Measurements from ENCODE around the gene DYNLT3.
A peak's percentile ranks its signal among the peaks of the same experiment; 100 is the strongest.

Gene DYNLT3

GRCh38 chrX:37846934-37847732 lies at the start of gene DYNLT3:
Gene DYNLT3 (minus strand): TSS chrX:37847571. CDS start chrX:37847510, 61 bp downstream.
- peak; percentile 68 to 79 for DNase-seq

- DNase-seq, result no peak
Measured at GRCh38 chrX:37896511-37896890, 49.1 kb upstream of the DYNLT3 start.

- no peak for DNase-seq
Measured at GRCh38 chrX:37895795-37896510, 48.6 kb upstream of the DYNLT3 start.

GRCh38 chrX:37894725-37895124 lies 47.4 kb upstream of the DYNLT3 start:
- no peak for DNase-seq

GRCh38 chrX:37888010-37888409 lies 40.6 kb upstream of the DYNLT3 start:
- DNase-seq, result no peak

- DNase-seq, result no peak
Measured at GRCh38 chrX:37887347-37887746, 40.0 kb upstream of the DYNLT3 start.

GRCh38 chrX:37883196-37883595 lies 35.8 kb upstream of the DYNLT3 start:
- DNase-seq, result no peak

- no peak for DNase-seq
Measured at GRCh38 chrX:37879692-37880091, 32.3 kb upstream of the DYNLT3 start.

- no peak for DNase-seq
Measured at GRCh38 chrX:37876716-37877115, 29.3 kb upstream of the DYNLT3 start.

GRCh38 chrX:37875675-37876074 lies 28.3 kb upstream of the DYNLT3 start:
- DNase-seq, result no peak

- no peak for DNase-seq
Measured at GRCh38 chrX:37873220-37873619, 25.8 kb upstream of the DYNLT3 start.

GRCh38 chrX:37872303-37872655 lies 24.9 kb upstream of the DYNLT3 start:
- DNase-seq, result no peak

GRCh38 chrX:37871626-37872302 lies 24.4 kb upstream of the DYNLT3 start:
- no peak for DNase-seq

- no peak for DNase-seq
Measured at GRCh38 chrX:37867536-37868153, 20.3 kb upstream of the DYNLT3 start.

GRCh38 chrX:37863728-37864127 lies 16.4 kb upstream of the DYNLT3 start:
- no peak for DNase-seq

- no peak for DNase-seq
Measured at GRCh38 chrX:37862851-37863250, 15.5 kb upstream of the DYNLT3 start.

GRCh38 chrX:37860721-37861120 lies 13.3 kb upstream of the DYNLT3 start:
- DNase-seq, result no peak

GRCh38 chrX:37854748-37855147 lies 7.4 kb upstream of the DYNLT3 start:
- DNase-seq, result no peak

GRCh38 chrX:37854148-37854547 lies 6.8 kb upstream of the DYNLT3 start:
- DNase-seq, result no peak

GRCh38 chrX:37847733-37848197 lies 394 bp upstream of the DYNLT3 start:
- no peak for DNase-seq

- DNase-seq, result no peak
Measured at GRCh38 chrX:37846558-37846933, 825 bp downstream of the DYNLT3 start.

GRCh38 chrX:37846141-37846540 lies 1.2 kb downstream of the DYNLT3 start:
- DNase-seq, result peak in 1 of 2 experiments; percentile 0

- no peak for DNase-seq
Measured at GRCh38 chrX:37844622-37845021, 2.7 kb downstream of the DYNLT3 start.
